Measurements from ENCODE around the gene SSTR5.

Gene SSTR5

DNA sequence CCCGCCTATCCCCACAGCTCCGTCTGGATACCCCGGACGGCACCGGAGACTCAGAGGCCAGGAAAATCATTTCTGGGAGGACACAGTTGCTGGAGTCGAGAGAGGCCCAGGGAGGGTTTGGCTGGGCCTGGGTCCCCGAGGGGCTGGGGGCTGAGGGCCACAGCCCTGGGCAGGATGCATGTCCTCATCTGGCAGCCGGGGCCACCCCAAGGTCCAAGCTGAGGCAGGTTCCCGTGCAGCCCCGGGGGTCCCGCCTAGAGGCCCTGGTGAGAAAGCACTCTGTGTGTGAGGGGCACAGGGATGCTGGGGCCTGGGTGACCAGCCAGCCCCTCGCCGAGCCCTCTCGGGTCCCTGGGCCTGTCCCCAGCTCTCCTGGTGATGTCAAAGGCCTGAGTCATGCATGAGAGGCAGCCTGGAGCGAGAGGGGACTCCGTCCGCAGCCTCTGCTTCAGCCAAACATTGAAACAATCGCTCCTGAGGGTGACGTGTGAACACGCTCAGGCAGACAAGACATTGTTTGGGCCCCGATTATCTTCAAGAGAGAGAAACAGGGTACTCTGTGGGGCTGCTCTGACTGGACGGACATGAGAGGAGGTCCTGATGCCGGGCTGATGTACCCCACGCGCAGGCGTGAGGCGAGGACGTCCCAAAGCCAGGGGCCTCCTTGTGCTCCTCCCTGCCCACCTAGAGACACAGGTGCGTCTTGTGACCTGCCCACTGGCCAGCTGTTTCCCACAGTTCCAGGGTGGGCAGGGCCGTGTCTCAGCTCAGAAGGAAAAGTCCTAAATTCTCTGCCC is 49.3 kb downstream of the SSTR5 start:
- no peak for TF ChIP-seq TAF1 (IDR thresholded peaks at IDR 0.05; ENCODE audit: borderline replicate concordance, insufficient read depth, low read length)
- no peak for TF ChIP-seq POLR2AphosphoS5 (IDR thresholded peaks at IDR 0.05; ENCODE audit: low read depth, low read length)
- TF ChIP-seq, protein P1, sequence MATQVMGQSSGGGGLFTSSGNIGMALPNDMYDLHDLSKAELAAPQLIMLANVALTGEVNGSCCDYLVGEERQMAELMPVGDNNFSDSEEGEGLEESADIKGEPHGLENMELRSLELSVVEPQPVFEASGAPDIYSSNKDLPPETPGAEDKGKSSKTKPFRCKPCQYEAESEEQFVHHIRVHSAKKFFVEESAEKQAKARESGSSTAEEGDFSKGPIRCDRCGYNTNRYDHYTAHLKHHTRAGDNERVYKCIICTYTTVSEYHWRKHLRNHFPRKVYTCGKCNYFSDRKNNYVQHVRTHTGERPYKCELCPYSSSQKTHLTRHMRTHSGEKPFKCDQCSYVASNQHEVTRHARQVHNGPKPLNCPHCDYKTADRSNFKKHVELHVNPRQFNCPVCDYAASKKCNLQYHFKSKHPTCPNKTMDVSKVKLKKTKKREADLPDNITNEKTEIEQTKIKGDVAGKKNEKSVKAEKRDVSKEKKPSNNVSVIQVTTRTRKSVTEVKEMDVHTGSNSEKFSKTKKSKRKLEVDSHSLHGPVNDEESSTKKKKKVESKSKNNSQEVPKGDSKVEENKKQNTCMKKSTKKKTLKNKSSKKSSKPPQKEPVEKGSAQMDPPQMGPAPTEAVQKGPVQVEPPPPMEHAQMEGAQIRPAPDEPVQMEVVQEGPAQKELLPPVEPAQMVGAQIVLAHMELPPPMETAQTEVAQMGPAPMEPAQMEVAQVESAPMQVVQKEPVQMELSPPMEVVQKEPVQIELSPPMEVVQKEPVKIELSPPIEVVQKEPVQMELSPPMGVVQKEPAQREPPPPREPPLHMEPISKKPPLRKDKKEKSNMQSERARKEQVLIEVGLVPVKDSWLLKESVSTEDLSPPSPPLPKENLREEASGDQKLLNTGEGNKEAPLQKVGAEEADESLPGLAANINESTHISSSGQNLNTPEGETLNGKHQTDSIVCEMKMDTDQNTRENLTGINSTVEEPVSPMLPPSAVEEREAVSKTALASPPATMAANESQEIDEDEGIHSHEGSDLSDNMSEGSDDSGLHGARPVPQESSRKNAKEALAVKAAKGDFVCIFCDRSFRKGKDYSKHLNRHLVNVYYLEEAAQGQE (IDR thresholded peaks at IDR 0.05; ENCODE audit: insufficient read depth in 1 of 2, low read depth in 2 of 2, low read length in 2 of 2) = no peak

GRCh38 chr16:1122398-1122765 is 49.8 kb downstream of the SSTR5 start:
- TF ChIP-seq TAF1 (IDR thresholded peaks at IDR 0.05; ENCODE audit: borderline replicate concordance, insufficient read depth, low read length) (no peak), SIN3A (IDR thresholded peaks at IDR 0.05; ENCODE audit: borderline replicate concordance, insufficient read depth, low read length) (no peak), POLR2AphosphoS5 (IDR thresholded peaks at IDR 0.05; ENCODE audit: low read depth, low read length) (no peak), FOXP2 (optimal IDR thresholded peaks at IDR 0.05; ENCODE audit: borderline replicate concordance, extremely low read depth, extremely low read length, insufficient read depth) (no peak)

GRCh38 chr16:1123525-1124230 is 51.1 kb downstream of the SSTR5 start:
- TF ChIP-seq FOXP2 (optimal IDR thresholded peaks at IDR 0.05; ENCODE audit: borderline replicate concordance, extremely low read depth, extremely low read length, insufficient read depth) (no peak), TAF1 (IDR thresholded peaks at IDR 0.05; ENCODE audit: borderline replicate concordance, insufficient read depth, low read length) (no peak), POLR2AphosphoS5 (IDR thresholded peaks at IDR 0.05; ENCODE audit: low read depth, low read length) (no peak), SIN3A (IDR thresholded peaks at IDR 0.05; ENCODE audit: borderline replicate concordance, insufficient read depth, low read length) (no peak)
- TF ChIP-seq, protein P1 (IDR thresholded peaks at IDR 0.05; ENCODE audit: insufficient read depth in 1 of 2, low read depth in 2 of 2, low read length in 2 of 2) = no peak

DNA sequence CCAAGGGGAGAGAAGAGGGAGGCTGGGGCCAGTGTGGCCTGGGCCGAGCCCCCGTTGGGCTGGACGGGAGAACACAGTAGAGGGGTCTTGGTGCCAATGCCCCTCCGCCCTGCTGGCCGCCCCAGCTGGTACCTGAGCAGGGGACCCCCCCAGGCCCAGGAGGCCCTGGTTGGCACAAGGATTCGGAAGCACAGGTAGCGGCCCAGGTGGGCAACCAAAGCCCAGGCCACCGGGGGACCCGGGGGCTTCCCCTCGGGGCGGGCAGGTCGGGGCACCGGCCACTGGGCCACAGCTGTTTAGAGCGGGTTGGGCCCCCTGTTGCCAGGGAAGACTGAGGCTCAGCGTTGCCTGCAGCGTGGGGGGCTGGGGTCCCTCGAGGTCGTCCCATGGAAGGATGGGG is 51.7 kb downstream of the SSTR5 start:
- TF ChIP-seq SIN3A (IDR thresholded peaks at IDR 0.05; ENCODE audit: borderline replicate concordance, insufficient read depth, low read length) (no peak), FOXP2 (optimal IDR thresholded peaks at IDR 0.05; ENCODE audit: borderline replicate concordance, extremely low read depth, extremely low read length, insufficient read depth) (no peak)
- TF ChIP-seq, protein P1 (IDR thresholded peaks at IDR 0.05; ENCODE audit: insufficient read depth in 1 of 2, low read depth in 2 of 2, low read length in 2 of 2) = no peak

GRCh38 chr16:1124795-1125194 is 52.2 kb downstream of the SSTR5 start:
- no peak for TF ChIP-seq FOXP2 (optimal IDR thresholded peaks at IDR 0.05; ENCODE audit: borderline replicate concordance, extremely low read depth, extremely low read length, insufficient read depth)
- no peak for TF ChIP-seq POLR2AphosphoS5 (IDR thresholded peaks at IDR 0.05; ENCODE audit: low read depth, low read length)
- no peak for TF ChIP-seq TAF1 (IDR thresholded peaks at IDR 0.05; ENCODE audit: borderline replicate concordance, insufficient read depth, low read length)

DNA sequence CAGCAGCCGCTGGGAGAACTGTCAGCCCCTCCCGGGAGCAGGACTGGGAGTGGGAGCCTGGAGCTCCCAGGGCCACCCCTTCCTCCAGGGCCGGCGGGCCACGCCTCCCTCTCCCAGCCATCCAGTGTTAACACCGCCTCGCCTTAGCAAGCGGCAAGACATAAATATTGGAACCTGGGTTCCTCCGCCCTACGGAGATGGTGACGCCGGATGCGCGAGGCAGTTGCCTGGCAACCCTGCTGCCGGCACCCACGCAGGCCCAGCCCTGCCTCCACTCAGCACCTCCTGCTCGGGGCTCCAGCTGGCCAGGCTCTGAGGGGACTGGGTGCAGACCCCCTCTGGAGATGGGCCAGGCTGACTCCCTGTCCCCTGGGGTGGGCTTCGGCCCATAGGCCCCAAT is 52.9 kb downstream of the SSTR5 start:
- no peak for TF ChIP-seq TAF1 (IDR thresholded peaks at IDR 0.05; ENCODE audit: borderline replicate concordance, insufficient read depth, low read length)
- no peak for TF ChIP-seq FOXP2 (optimal IDR thresholded peaks at IDR 0.05; ENCODE audit: borderline replicate concordance, extremely low read depth, extremely low read length, insufficient read depth)
- TF ChIP-seq SIN3A (IDR thresholded peaks at IDR 0.05; ENCODE audit: borderline replicate concordance, insufficient read depth, low read length) = no peak
- TF ChIP-seq, protein P1 (IDR thresholded peaks at IDR 0.05; ENCODE audit: insufficient read depth in 1 of 2, low read depth in 2 of 2, low read length in 2 of 2) = no peak
- no peak for TF ChIP-seq POLR2AphosphoS5 (IDR thresholded peaks at IDR 0.05; ENCODE audit: low read depth, low read length)

All from PFSK-1 (cell line).